A549 (cell line): Measurements from ENCODE around the gene FABP2. TPM values are rescaled to one million over a fixed set of nuclear protein-coding genes. Genes with fewer than 3 reads are reported as not detected.
"Not testable (repeated sequence)": the region's sequence is repeated elsewhere in the genome, so short reads cannot be mapped to it uniquely, and the experiment has no call there.

Experiments
- ATAC-seq, 2 experiments: fragments of 200-7000 bp in 1 of 2; fragments of >200 bp in 1 of 2; cut with Nextera tagmentation in 1 of 2; cut with Tn5 transposase in 1 of 2; 3 replicates each; pipeline versions ENCODE4 v1.8.0 to v1.9.1; 2018 to 2020; ENCODE audit warnings: mild to moderate bottlenecking in 1 of 2, moderate library complexity in 1 of 2
- CTCF ChIA-PET: fragments of 300-600 bp; sonication (Branson Sonifier 250); formaldehyde crosslinking; extraction: SDS; loops from one replicate; lab custom pipeline; 2021; ENCODE audit warnings: antibody characterized with exemption, inconsistent platforms; lab: Yijun Ruan, JAX
- POLR2A ChIA-PET: fragments of 350-600 bp; formaldehyde crosslinking; extraction: SDS; loops from one replicate; lab custom pipeline; 2021; ENCODE audit warnings: antibody characterized with exemption, inconsistent platforms; lab: Yijun Ruan, JAX
- DNase-seq, 2 experiments: peaks; one replicate each; pipeline versions ENCODE4 v3.0.0 to v3.0.0-alpha.2; 2011 to 2016; ENCODE audit warnings: low read depth in 1 of 2, low spot score in 1 of 2
- FAIRE-seq: peaks from 2 replicates; lab custom pipeline; 2011; peaks lifted over from hg19 to GRCh38; lab: Jason Lieb, UNC
- H3K27ac ChIP-seq, 2 experiments: fragments of >200 bp; sonication (Bioruptor Twin); formaldehyde crosslinking; 3 replicates each; pipeline ENCODE4 v1.5.1; 2016 to 2017
- H3K4me1 ChIP-seq: fragments of >200 bp; sonication (Bioruptor Twin); formaldehyde crosslinking; 3 replicates; pipeline ENCODE4 v1.6.1; 2016
- H3K4me2 ChIP-seq: fragments of >200 bp; sonication (Bioruptor Twin); formaldehyde crosslinking; 3 replicates; pipeline ENCODE4 v1.6.1; 2016
- H3K4me3 ChIP-seq: fragments of >200 bp; sonication (Bioruptor Twin); formaldehyde crosslinking; 3 replicates; pipeline ENCODE4 v1.5.1; 2016
- H3K9me3 ChIP-seq: fragments of >200 bp; sonication (Bioruptor Twin); formaldehyde crosslinking; 3 replicates; pipeline ENCODE4 v1.6.1; 2016
- BCL3 ChIP-seq: fragments of >200 bp; sonication (Bioruptor Twin); formaldehyde crosslinking; IDR thresholded peaks from 3 replicates; pipeline ENCODE4 v1.6.1; 2016
- E2F6 ChIP-seq: IDR thresholded peaks from 2 replicates; pipeline ENCODE4 v1.6.1; 2012; ENCODE audit warnings: low read depth, borderline replicate concordance
- HOXB5 ChIP-seq: fragments of 250-450 bp; sonication (Bioruptor Pico); IDR thresholded peaks from 2 replicates; pipeline ENCODE4 v1.5.0; 2020; ENCODE audit warnings: mild to moderate bottlenecking, moderate library complexity
- MAFK ChIP-seq: fragments of 450-650 bp; IDR thresholded peaks from 2 replicates; pipeline ENCODE4 v1.6.1; 2014; ENCODE audit not compliant: partially characterized antibody
- MAX ChIP-seq: IDR thresholded peaks from 2 replicates; pipeline ENCODE4 v1.6.1; 2012
- MAZ ChIP-seq: fragments of 150-350 bp; IDR thresholded peaks from 2 replicates; pipeline ENCODE4 v1.6.1; 2014; ENCODE audit warnings: antibody characterized with exemption, low read depth, low read length, borderline replicate concordance
- RNF2 ChIP-seq: fragments of 200-600 bp; sonication (generic); IDR thresholded peaks from 2 replicates; pipeline ENCODE4 v1.6.1; 2016; ENCODE audit warnings: low read depth, mild to moderate bottlenecking, antibody characterized with exemption, moderate library complexity, borderline replicate concordance
- TFCP2L1 ChIP-seq: fragments of 250-450 bp; sonication (Bioruptor Pico); IDR thresholded peaks from 2 replicates; pipeline ENCODE4 v1.5.0; 2021; ENCODE audit warnings: mild to moderate bottlenecking
- TP53 ChIP-seq: fragments of 250-450 bp; sonication (Bioruptor Pico); IDR thresholded peaks from 2 replicates; pipeline ENCODE4 v1.5.0; 2021; ENCODE audit warnings: mild to moderate bottlenecking, moderate library complexity
- WGBS: methylation state at CpG from one replicate; pipeline ENCODE4 v1.1.6; 2017; ENCODE audit errors: missing lambda C conversion rate; 5-methylcytosine and 5-hydroxymethylcytosine counted together
- polyA minus RNA-seq: library from RNA; depleted of rRNA, polyadenylated mRNA; stranded (reverse); fragments of >200 nt; gene quantifications from 2 replicates; pipeline ENCODE4 v1.2.3, GENCODE V29; 2011; rRNA and poly(A)+ RNA removed
- polyA plus RNA-seq, 4 experiments: library from polyadenylated mRNA; depleted of rRNA in 3 of 4; stranded (reverse); fragments of >200 nt; fragmentation: RNase III in 1 of 4; extraction: RNeasy Plus Mini Kit Qiagen cat#74134 plus additional on column Dnase treatment in 1 of 4; gene quantifications; 2 replicates in 3 of 4; 3 replicates in 1 of 4; pipeline ENCODE4 v1.2.3, GENCODE V29; 2011 to 2017

FABP2 gene
- polyA plus RNA-seq (2011; rRNA removed) (not detected in 2 replicates), polyA plus RNA-seq (2017; fragmentation: RNase III; extraction: RNeasy Plus Mini Kit Qiagen cat#74134 plus additional on column Dnase treatment) (not detected in 3 replicates), polyA minus RNA-seq (not detected in 2 replicates)
- polyA plus RNA-seq (2012; cell fraction: cytosol; rRNA removed): not detected in 2 replicates
- polyA plus RNA-seq (2012; cell fraction: nucleus; rRNA removed): not detected in 2 replicates

GRCh38 chr4:119321921-119322687 lies at the start of gene FABP2:
TSS of gene FABP2 (minus strand) at chr4:119322138. CDS start at chr4:119322102, 36 bp downstream.
- Histone ChIP-seq H3K4me2 (no peak within 1 kb of the TSS), H3K9me3 (no peaks in the 10 kb centered on the region), H3K4me1 (no peaks in the 10 kb centered on the region), H3K4me3 (no peak within 1 kb of the TSS), H3K27ac (no peak within 1 kb of the TSS)
- TF ChIP-seq MAZ (no peak), TFCP2L1 (CRISPR knock-in tag) (no peak), E2F6 (no peak), HOXB5 (CRISPR knock-in tag) (no peak), MAX (no peak), TP53 (no peak), BCL3 (no peak), RNF2 (no peak), MAFK (no peak)
- POLR2A ChIA-PET: no interaction called here
- WGBS: 37% methylated on average over 6 of the region's 6 CpGs
- ATAC-seq (no peak), FAIRE-seq (no peak), DNase-seq (no peak)
- CTCF ChIA-PET: interaction anchor here (1.2 to 1.4 kb wide), 2 partner anchors 8 to 20 kb away, joined by 3 to 5 read pairs; no protein-coding TSS in a partner anchor

GRCh38 chr4:119370951-119371683 lies 49.2 kb upstream of the FABP2 start:
- POLR2A ChIA-PET, CTCF ChIA-PET, ATAC-seq, H3K9me3 ChIP-seq, H3K4me1 ChIP-seq, H3K27ac ChIP-seq, H3K4me2 ChIP-seq, H3K4me3 ChIP-seq, DNase-seq, FAIRE-seq: not testable (repeated sequence)
- WGBS: 79% methylated on average over 2 of the region's 3 CpGs

GRCh38 chr4:119370392-119370791 lies 48.5 kb upstream of the FABP2 start:
- not testable (repeated sequence) for DNase-seq

GRCh38 chr4:119366802-119367201 lies 44.9 kb upstream of the FABP2 start:
- FAIRE-seq, H3K4me2 ChIP-seq, H3K27ac ChIP-seq, H3K4me1 ChIP-seq, H3K9me3 ChIP-seq, H3K4me3 ChIP-seq, ATAC-seq, DNase-seq, CTCF ChIA-PET, POLR2A ChIA-PET: not testable (repeated sequence)
- 34% methylated on average over 7 of the region's 7 CpGs for WGBS

More at GRCh38 chr4:119370392-119370791, 48.5 kb upstream of the FABP2 start:
- ATAC-seq, CTCF ChIA-PET, POLR2A ChIA-PET, H3K4me3 ChIP-seq, H3K4me2 ChIP-seq, H3K27ac ChIP-seq, H3K4me1 ChIP-seq, H3K9me3 ChIP-seq, FAIRE-seq: not testable (repeated sequence)
- WGBS: 56% methylated on average over 5 of the region's 5 CpGs

- FAIRE-seq, H3K9me3 ChIP-seq, ATAC-seq, H3K27ac ChIP-seq, CTCF ChIA-PET, DNase-seq, H3K4me3 ChIP-seq, POLR2A ChIA-PET, H3K4me2 ChIP-seq, H3K4me1 ChIP-seq: not testable (repeated sequence)
- WGBS: 17% methylated on average over 1 of the region's 1 CpG
These were observed 42.3 kb upstream of the FABP2 start for GRCh38 chr4:119364203-119364602.

GRCh38 chr4:119363372-119363771 lies 41.4 kb upstream of the FABP2 start:
- DNase-seq, H3K4me1 ChIP-seq, H3K27ac ChIP-seq, FAIRE-seq, POLR2A ChIA-PET, H3K4me3 ChIP-seq, H3K4me2 ChIP-seq, CTCF ChIA-PET, ATAC-seq, H3K9me3 ChIP-seq: not testable (repeated sequence)
- WGBS: 29% methylated on average over 6 of the region's 6 CpGs

- POLR2A ChIA-PET, H3K4me2 ChIP-seq, DNase-seq, H3K9me3 ChIP-seq, CTCF ChIA-PET, H3K4me1 ChIP-seq, FAIRE-seq, ATAC-seq, H3K4me3 ChIP-seq, H3K27ac ChIP-seq: not testable (repeated sequence)
- 56% methylated on average over 3 of the region's 3 CpGs for WGBS
These were observed 40.5 kb upstream of the FABP2 start for GRCh38 chr4:119362413-119362812.

GRCh38 chr4:119359873-119360272 lies 37.9 kb upstream of the FABP2 start:
- POLR2A ChIA-PET, DNase-seq, ATAC-seq, FAIRE-seq, H3K4me2 ChIP-seq, H3K4me3 ChIP-seq, H3K27ac ChIP-seq, CTCF ChIA-PET, H3K4me1 ChIP-seq, H3K9me3 ChIP-seq: not testable (repeated sequence)
- 78% methylated on average over 2 of the region's 2 CpGs for WGBS
